ENCODE measurements around the gene E2F4. TPM values are rescaled to one million over a fixed set of nuclear protein-coding genes. Genes with fewer than 3 reads are reported as not detected.

Gene E2F4
- total and polyA plus RNA-seq, 10 of the 15 experiments (the other 5 are each of a cell fraction or from before 2014, with no cell fraction given), result 11.7 to 132 (median 95.9) TPM

DNA sequence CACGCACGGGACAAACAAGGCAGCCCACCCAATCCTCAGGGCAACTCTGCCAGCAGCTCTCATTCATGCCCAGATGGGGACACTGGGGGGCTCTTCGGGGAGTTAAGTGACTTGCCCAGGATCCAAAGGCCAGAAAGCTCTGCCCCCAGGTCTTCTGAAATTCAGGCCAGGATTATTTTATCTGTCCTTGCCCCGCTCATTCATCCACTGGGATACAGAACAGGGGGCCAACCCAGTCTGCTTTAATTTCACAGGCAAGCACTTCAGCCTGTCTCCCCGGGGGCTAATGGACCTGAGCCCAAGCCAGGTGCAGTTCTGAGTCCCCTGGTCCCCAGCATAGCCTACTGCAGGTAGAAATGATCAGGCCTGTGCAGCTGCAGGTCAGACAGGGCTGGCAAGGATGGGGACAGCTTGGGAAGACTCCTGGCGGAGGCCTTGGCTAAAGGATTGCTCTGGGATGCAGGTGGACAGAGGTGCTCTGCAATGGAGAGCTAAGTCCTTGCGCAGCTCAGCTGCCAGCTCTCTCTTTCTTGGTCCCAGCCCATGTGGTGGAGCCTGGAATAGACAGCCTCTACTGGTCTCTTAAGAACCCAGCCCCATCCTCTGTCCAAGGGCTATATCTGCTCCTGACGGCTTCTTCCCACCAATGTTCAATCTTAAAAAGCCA is 40.4 kb upstream of the E2F4 start:
- 62% methylated on average over 8 of the region's 8 CpGs for WGBS (ENCODE audit: insufficient coverage, insufficient replicate concordance, low lambda C conversion rate, missing lambda C conversion rate)
- no peak for DNase-seq (ENCODE audit: low read depth, low spot score)
- ChIA-PET RAD21 (ENCODE audit: unreplicated experiment) (interaction anchor here (0.9 to 2.5 kb wide), 4 partner anchors 9 to 134 kb away, joined by 3 to 14 read pairs (median 4); no protein-coding TSS in a partner anchor), POLR2A (interaction anchor here (1.0 to 1.3 kb wide), 3 partner anchors 8 to 134 kb away, joined by 3 to 5 read pairs (median 4); partner anchors contain the start of gene TRADD), CTCF (interaction anchor here (0.6 to 10.0 kb wide), 13 partner anchors 11 to 204 kb away, joined by 3 to 98 read pairs (median 4); partner anchors contain the start of gene NOL3), SMC1A (ENCODE audit: uncharacterized antibody, unreplicated experiment) (interaction anchor here (0.9 to 2.0 kb wide), 12 partner anchors 9 to 137 kb away, joined by 3 to 8 read pairs (median 4); no protein-coding TSS in a partner anchor)
- Histone ChIP-seq H3K4me2 (ENCODE audit: control insufficient read depth, insufficient read depth) (no peak overlapping the region), H3K27ac (ENCODE audit: control insufficient read depth, insufficient read depth) (no peak overlapping the region), H3K36me3 (ENCODE audit: control insufficient read depth in 2 of 2, insufficient read depth in 2 of 2, low read length in 1 of 2) (peaks cover 9 to 14% of the 10 kb centered on the region in 2 experiments; a peak in 3 of 4 replicates), H3K79me2 (ENCODE audit: control insufficient read depth, insufficient read depth, low read length) (no peaks in the 10 kb centered on the region; the same call in 1 of the 2 replicates), H4K20me1 (ENCODE audit: control insufficient read depth, insufficient read depth) (peaks cover 4% of the 10 kb centered on the region; the same call in 1 of the 2 replicates), H3K9ac (ENCODE audit: control insufficient read depth, insufficient read depth, low read length) (no peak overlapping the region), H3K4me1 (ENCODE audit: control insufficient read depth, insufficient read depth, low read length) (peaks cover 5% of the 10 kb centered on the region), H3K4me3 (peak overlapping the region; percentile 74; the same call in 1 of the 2 replicates), H3K27me3 (replicated peaks in 1 of 2; ENCODE audit: control insufficient read depth in 2 of 2, insufficient read depth in 2 of 2, low read length in 1 of 2) (no peaks in the 10 kb centered on the region), H2AFZ (ENCODE audit: control insufficient read depth, low read depth, low read length) (no peak overlapping the region; the same call in 1 of the 2 replicates), H3K9me3 (replicated peaks; ENCODE audit: control insufficient read depth, insufficient read depth, low read length) (no peaks in the 10 kb centered on the region)
- intact Hi-C loops (cut with micrococcal nuclease; ENCODE audit: unreplicated experiment) (loop anchor here (2.0 kb wide), 1 partner anchor 133 kb away; no protein-coding TSS in a partner anchor), in situ Hi-C loops (cut with MboI) (loop anchor here (5.0 to 10.0 kb wide), 2 partner anchors 134 to 177 kb away; no protein-coding TSS in a partner anchor)
- ATAC-seq, result peak; percentile 15; the same call in 2 of the 3 replicates
- no TSS peak for BruUV-seq (replicated peaks)
- no peak for FAIRE-seq
- no peak for TF ChIP-seq EGR1 (IDR thresholded peaks at IDR 0.05; ENCODE audit: borderline replicate concordance in 1 of 2, low read depth in 2 of 2, low read length in 2 of 2)
- TF ChIP-seq, protein P1, sequence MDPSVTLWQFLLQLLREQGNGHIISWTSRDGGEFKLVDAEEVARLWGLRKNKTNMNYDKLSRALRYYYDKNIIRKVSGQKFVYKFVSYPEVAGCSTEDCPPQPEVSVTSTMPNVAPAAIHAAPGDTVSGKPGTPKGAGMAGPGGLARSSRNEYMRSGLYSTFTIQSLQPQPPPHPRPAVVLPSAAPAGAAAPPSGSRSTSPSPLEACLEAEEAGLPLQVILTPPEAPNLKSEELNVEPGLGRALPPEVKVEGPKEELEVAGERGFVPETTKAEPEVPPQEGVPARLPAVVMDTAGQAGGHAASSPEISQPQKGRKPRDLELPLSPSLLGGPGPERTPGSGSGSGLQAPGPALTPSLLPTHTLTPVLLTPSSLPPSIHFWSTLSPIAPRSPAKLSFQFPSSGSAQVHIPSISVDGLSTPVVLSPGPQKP (IDR thresholded peaks at IDR 0.05; ENCODE audit: low read depth, low read length), result no peak
- TF ChIP-seq SP1 (IDR thresholded peaks at IDR 0.05; ENCODE audit: low read depth, low read length), result no peak
- TF ChIP-seq STAT3 (IDR thresholded peaks at IDR 0.05; ENCODE audit: low read depth, low read length), result no peak
- no peak for TF ChIP-seq PAX8 (IDR thresholded peaks at IDR 0.05)
